Measurements from ENCODE around the gene CCDC13. TPM values are rescaled to one million over a fixed set of nuclear protein-coding genes. Genes with fewer than 3 reads are reported as not detected.
A peak's percentile ranks its signal among the peaks of the same experiment; 100 is the strongest.

The CCDC13 gene
- total and polyA plus RNA-seq, 2 of the 13 experiments (the other 11 are each of a cell fraction or from before 2014, with no cell fraction given) = 0.22 to 0.51 TPM

DNA sequence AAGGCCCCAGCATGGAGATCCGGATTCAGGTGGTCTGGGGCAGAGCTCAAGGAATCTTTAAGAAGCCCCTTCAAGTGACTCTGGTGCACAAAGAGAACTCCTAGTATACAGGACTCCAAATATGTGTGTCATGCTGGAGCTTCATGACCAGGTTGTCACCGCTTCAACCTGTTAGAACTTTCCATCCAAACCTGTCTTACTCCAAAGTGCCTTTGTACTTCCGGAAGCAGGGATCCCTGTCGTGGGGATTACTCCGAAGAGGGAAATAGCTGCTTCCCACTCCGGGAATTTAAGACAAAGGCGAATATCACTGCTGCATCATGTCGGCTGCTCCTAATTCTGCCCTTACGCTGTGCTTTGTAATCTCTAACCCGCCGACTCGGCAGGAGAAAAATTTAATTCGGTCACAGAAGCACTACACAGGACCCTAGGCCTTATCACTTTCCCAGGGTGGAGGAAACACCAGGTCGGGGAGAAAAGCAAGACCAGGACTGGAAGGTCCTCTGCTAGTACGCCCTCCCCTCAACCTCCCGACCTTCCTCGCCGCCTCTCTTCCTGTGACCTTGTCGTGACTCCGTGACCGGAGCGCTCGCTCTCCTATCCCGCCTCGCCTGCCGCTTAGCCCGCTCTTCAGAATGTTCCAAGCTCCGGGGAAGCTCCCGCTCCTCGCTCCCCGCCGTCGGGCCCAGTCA is 30.5 kb upstream of the CCDC13 start (continued):
- TF ChIP-seq ZNF788 (CRISPR knock-in tag; IDR thresholded peaks at IDR 0.05; ENCODE audit: borderline replicate concordance) (no peak), ZNF282 (IDR thresholded peaks at IDR 0.05; ENCODE audit: partially characterized antibody) (no peak), POLR2A (IDR thresholded peaks at IDR 0.05; ENCODE audit: insufficient read depth in 1 of 2, low read depth in 2 of 2, low read length in 2 of 2) (0 out of 4 replicates have a peak, but pooled peaks of 1 of the 2 experiments have one; percentile 27), ZNF761 (CRISPR knock-in tag; conservative IDR thresholded peaks at IDR 0.05) (no peak; the same call in 1 of the 2 replicates), KLF6 (CRISPR knock-in tag; IDR thresholded peaks at IDR 0.05) (no peak), ZNF644 (CRISPR knock-in tag; IDR thresholded peaks at IDR 0.05; ENCODE audit: low read depth) (no peak), ZFP90 (CRISPR knock-in tag; IDR thresholded peaks at IDR 0.05; ENCODE audit: borderline replicate concordance) (no peak; the same call in 1 of the 2 replicates), ZNF614 (CRISPR knock-in tag; IDR thresholded peaks at IDR 0.05; ENCODE audit: borderline replicate concordance) (no peak), HOXA3 (CRISPR knock-in tag; IDR thresholded peaks at IDR 0.05) (no peak; the same call in 1 of the 2 replicates), SP140L (CRISPR knock-in tag; IDR thresholded peaks at IDR 0.05; ENCODE audit: borderline replicate concordance) (no peak), WIZ (CRISPR knock-in tag; IDR thresholded peaks at IDR 0.05) (0 out of 2 replicates have a peak, but pooled peaks have one; percentile 48), EZH2 (conservative IDR thresholded peaks at IDR 0.05; ENCODE audit: low read depth, low read length) (no peak), NFATC3 (CRISPR knock-in tag; IDR thresholded peaks at IDR 0.05) (no peak), MIER3 (CRISPR knock-in tag; IDR thresholded peaks at IDR 0.05; ENCODE audit: borderline replicate concordance) (no peak), ZFP36 (IDR thresholded peaks at IDR 0.05; ENCODE audit: borderline replicate concordance, low read depth, low read length, partially characterized antibody) (no peak), PAX8 (CRISPR knock-in tag; IDR thresholded peaks at IDR 0.05; ENCODE audit: borderline replicate concordance) (0 out of 2 replicates have a peak, but pooled peaks have one; percentile 70), RXRB (CRISPR knock-in tag; IDR thresholded peaks at IDR 0.05; ENCODE audit: borderline replicate concordance) (no peak; the same call in 1 of the 2 replicates), CCAR2 (optimal IDR thresholded peaks at IDR 0.05; ENCODE audit: low read depth, low read length) (no peak), SRSF9 (IDR thresholded peaks at IDR 0.05; ENCODE audit: borderline replicate concordance, insufficient read depth, low read depth, low read length, poor library complexity, severe bottlenecking) (no peak)
- TF ChIP-seq, protein P1, sequence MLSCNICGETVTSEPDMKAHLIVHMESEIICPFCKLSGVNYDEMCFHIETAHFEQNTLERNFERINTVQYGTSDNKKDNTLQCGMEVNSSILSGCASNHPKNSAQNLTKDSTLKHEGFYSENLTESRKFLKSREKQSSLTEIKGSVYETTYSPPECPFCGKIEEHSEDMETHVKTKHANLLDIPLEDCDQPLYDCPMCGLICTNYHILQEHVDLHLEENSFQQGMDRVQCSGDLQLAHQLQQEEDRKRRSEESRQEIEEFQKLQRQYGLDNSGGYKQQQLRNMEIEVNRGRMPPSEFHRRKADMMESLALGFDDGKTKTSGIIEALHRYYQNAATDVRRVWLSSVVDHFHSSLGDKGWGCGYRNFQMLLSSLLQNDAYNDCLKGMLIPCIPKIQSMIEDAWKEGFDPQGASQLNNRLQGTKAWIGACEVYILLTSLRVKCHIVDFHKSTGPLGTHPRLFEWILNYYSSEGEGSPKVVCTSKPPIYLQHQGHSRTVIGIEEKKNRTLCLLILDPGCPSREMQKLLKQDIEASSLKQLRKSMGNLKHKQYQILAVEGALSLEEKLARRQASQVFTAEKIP (CRISPR knock-in tag; IDR thresholded peaks at IDR 0.05; ENCODE audit: borderline replicate concordance) = no peak
- TF ChIP-seq, protein P2, sequence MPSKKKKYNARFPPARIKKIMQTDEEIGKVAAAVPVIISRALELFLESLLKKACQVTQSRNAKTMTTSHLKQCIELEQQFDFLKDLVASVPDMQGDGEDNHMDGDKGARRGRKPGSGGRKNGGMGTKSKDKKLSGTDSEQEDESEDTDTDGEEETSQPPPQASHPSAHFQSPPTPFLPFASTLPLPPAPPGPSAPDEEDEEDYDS (CRISPR knock-in tag; IDR thresholded peaks at IDR 0.05) = no peak
- TF ChIP-seq, protein P3, sequence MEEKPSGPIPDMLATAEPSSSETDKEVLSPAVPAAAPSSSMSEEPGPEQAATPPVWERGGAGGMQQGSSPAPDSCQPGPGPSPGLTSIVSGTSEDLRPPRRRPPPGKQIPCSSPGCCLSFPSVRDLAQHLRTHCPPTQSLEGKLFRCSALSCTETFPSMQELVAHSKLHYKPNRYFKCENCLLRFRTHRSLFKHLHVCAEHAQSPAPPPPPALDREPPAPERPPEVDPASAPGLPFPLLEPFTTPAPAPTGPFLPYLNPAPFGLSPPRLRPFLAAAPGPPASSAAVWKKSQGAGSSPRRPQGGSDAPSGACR (CRISPR knock-in tag; IDR thresholded peaks at IDR 0.05) = no peak
- TF ChIP-seq, protein P4, sequence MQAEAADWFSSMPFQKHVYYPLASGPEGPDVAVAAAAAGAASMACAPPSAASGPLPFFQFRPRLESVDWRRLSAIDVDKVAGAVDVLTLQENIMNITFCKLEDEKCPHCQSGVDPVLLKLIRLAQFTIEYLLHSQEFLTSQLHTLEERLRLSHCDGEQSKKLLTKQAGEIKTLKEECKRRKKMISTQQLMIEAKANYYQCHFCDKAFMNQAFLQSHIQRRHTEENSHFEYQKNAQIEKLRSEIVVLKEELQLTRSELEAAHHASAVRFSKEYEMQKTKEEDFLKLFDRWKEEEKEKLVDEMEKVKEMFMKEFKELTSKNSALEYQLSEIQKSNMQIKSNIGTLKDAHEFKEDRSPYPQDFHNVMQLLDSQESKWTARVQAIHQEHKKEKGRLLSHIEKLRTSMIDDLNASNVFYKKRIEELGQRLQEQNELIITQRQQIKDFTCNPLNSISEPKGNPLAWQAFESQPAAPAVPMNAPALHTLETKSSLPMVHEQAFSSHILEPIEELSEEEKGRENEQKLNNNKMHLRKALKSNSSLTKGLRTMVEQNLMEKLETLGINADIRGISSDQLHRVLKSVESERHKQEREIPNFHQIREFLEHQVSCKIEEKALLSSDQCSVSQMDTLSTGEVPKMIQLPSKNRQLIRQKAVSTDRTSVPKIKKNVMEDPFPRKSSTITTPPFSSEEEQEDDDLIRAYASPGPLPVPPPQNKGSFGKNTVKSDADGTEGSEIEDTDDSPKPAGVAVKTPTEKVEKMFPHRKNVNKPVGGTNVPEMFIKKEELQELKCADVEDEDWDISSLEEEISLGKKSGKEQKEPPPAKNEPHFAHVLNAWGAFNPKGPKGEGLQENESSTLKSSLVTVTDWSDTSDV (CRISPR knock-in tag; IDR thresholded peaks at IDR 0.05) = no peak
- TF ChIP-seq, protein P5, sequence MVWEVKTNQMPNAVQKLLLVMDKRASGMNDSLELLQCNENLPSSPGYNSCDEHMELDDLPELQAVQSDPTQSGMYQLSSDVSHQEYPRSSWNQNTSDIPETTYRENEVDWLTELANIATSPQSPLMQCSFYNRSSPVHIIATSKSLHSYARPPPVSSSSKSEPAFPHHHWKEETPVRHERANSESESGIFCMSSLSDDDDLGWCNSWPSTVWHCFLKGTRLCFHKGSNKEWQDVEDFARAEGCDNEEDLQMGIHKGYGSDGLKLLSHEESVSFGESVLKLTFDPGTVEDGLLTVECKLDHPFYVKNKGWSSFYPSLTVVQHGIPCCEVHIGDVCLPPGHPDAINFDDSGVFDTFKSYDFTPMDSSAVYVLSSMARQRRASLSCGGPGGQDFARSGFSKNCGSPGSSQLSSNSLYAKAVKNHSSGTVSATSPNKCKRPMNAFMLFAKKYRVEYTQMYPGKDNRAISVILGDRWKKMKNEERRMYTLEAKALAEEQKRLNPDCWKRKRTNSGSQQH (CRISPR knock-in tag; IDR thresholded peaks at IDR 0.05; ENCODE audit: low read depth) = no peak

All from HepG2 (cell line).